Thyroid gland (tissue), 4 donors: ENCODE results near the gene INSIG2. TPM values are rescaled to one million over a fixed set of nuclear protein-coding genes. Genes with fewer than 3 reads are reported as not detected.

Experiments
- DNase-seq, 2 donors: peaks; one replicate each; pipeline ENCODE4 v3.0.0-alpha.2; 2019
- H3K27ac ChIP-seq, 3 donors: fragments of 200-600 bp; sonication (generic); 1 replicate in 2 of 3; 2 replicates in 1 of 3; pipeline ENCODE4 v1.5.1; 2016 to 2019; ENCODE audit warnings: mild to moderate bottlenecking in 1 of 3, moderate library complexity in 1 of 3
- H3K27me3 ChIP-seq: fragments of 200-600 bp; sonication (generic); one replicate; pipeline ENCODE4 v1.5.1; 2019
- H3K36me3 ChIP-seq, 2 donors: fragments of 200-600 bp; sonication (generic); one replicate each; pipeline ENCODE4 v1.5.1; 2016 to 2019
- H3K4me1 ChIP-seq, 2 donors: fragments of 200-600 bp; sonication (generic); one replicate each; pipeline ENCODE4 v1.5.1; 2017 to 2019
- H3K4me3 ChIP-seq, 3 donors: fragments of 200-600 bp; sonication (generic); replicated peaks in 1 of 3; 1 replicate in 2 of 3; 2 replicates in 1 of 3; pipeline ENCODE4 v1.5.1; 2016; ENCODE audit warnings: mild to moderate bottlenecking in 1 of 3
- H3K9me3 ChIP-seq: fragments of 200-600 bp; sonication (generic); one replicate; pipeline ENCODE4 v1.5.1; 2017
- CTCF ChIP-seq, 6 experiments: fragments of 200-600 bp in 3 of 6; fragments of 450-650 bp in 3 of 6; sonication (generic) in 3 of 6; IDR thresholded peaks; one replicate each; pipeline ENCODE4 v1.5.1; 2016 to 2019; ENCODE audit warnings: antibody characterized with exemption in 6 of 6, mild to moderate bottlenecking in 2 of 6, inconsistent platforms in 1 of 6, moderate library complexity in 1 of 6
- POLR2A ChIP-seq, 2 donors: fragments of 450-650 bp; IDR thresholded peaks; one replicate each; pipeline ENCODE4 v1.6.1; 2017; ENCODE audit warnings: antibody characterized with exemption in 2 of 2, mild to moderate bottlenecking in 2 of 2, moderate library complexity in 1 of 2
- WGBS, 2 donors: methylation state at CpG; one replicate each; pipeline ENCODE4 v1.1.5; 2017; 5-methylcytosine and 5-hydroxymethylcytosine counted together
- intact Hi-C: fragments of 100-400 bp; cut with DNase I; formaldehyde crosslinking; loops from one replicate; pipeline ENCODE4 v1.15.1; 2023
- total RNA-seq, 4 donors: library from RNA; depleted of rRNA; stranded (reverse); fragments of >200 nt; gene quantifications; one replicate each; pipeline ENCODE4 v1.2.3, GENCODE V29; 2016

The INSIG2 gene
- total RNA-seq, 4 donors from 2014 or later, result 14.3 to 22.8 (median 17.0) TPM

DNA sequence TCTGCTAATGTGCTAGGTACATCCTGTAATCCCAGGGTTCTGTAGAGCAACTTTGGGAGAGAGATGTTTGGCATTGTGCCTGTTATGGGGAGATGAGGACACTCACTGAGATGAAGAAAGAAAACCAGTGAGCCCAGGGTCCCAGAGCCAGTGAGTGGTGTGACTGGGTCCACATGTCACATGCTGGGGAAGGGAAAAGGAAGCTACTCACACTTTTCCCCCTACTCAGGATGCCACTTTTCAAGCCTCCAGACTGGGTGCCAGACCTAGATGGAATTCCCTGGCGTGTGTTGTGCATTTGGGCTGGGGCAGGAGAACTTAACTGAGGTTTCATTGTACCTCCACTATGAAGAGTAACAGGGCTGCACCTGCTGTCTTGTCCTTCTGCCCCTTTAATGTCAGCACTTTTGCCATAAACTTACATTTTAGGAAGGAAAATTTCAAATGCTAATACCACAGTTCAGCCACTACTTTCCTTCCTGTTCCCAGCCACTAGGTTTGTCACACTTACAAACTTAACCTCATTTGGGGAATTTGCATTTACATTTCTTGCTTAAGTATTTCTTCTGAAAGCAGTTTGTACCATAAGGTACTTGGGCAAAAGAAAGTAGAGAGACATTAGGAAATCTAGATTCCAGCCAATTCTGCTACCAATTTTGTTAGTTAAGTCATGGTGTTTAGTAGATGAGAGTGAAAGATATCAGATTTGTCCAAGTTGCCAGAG, 10.2 kb downstream of the INSIG2 start:
- WGBS, 2 donors, result 83 to 85% methylated on average over 1 of the region's 1 CpG
- H3K27me3 ChIP-seq, result no peaks in the 10 kb centered on the region
- no peak for TF ChIP-seq POLR2A (IDR thresholded peaks at IDR 0.05)
- TF ChIP-seq CTCF (IDR thresholded peaks at IDR 0.05), result no peak
- no peak for DNase-seq
- H3K9me3 ChIP-seq, result no peaks in the 10 kb centered on the region
- intact Hi-C loops, result no loop called here
- H3K27ac ChIP-seq, result no peak overlapping the region
- no peak overlapping the region for H3K4me3 ChIP-seq
- H3K36me3 ChIP-seq, result no peaks in the 10 kb centered on the region
- H3K4me1 ChIP-seq, result no peaks in the 10 kb centered on the region

DNA sequence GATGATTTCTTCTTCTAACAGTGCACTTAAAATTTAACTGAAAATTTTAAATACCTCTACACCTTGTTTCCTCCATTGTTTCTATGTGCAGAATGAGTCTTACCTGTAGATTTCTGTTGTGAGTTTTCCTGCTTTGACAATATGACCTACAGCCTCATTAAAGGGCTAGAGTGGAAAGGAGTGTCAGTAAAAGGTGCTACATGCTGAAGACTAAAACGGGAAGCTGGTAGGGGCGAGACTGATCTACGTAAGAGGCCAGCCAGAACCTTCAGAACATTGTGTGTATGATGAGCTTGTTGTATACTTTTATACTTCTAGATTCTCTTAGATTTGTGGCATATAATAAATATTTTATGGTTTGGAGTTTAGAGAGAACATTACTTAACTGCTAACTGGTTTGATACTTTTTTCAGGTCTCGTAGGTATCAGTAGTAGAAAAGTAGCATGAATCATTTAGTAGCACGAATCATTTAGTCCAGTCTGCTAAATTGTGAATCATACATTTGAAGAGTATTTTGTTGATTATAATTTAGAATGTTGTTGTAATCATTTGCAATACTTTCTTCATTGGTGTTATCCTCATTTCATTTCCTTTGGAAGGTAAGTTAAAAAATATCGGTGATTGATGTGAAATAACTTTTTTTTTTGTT, 14.3 kb downstream of the INSIG2 start:
- Histone ChIP-seq H3K4me1 (no peaks in the 10 kb centered on the region), H3K4me3 (no peak overlapping the region), H3K27ac (no peak overlapping the region), H3K9me3 (no peaks in the 10 kb centered on the region), H3K27me3 (no peaks in the 10 kb centered on the region), H3K36me3 (no peaks in the 10 kb centered on the region)
- intact Hi-C loops, result no loop called here
- no peak for TF ChIP-seq POLR2A (IDR thresholded peaks at IDR 0.05)
- no peak for TF ChIP-seq CTCF (IDR thresholded peaks at IDR 0.05)
- DNase-seq, result no peak
- 77 to 84% methylated on average over 6 of the region's 6 CpGs for WGBS, 2 donors

- Histone ChIP-seq H3K27me3 (no peaks in the 10 kb centered on the region), H3K9me3 (no peaks in the 10 kb centered on the region), H3K4me1 (no peaks in the 10 kb centered on the region), H3K27ac (no peak overlapping the region), H3K36me3 (no peaks in the 10 kb centered on the region), H3K4me3 (no peak overlapping the region)
- no peak for DNase-seq
- TF ChIP-seq CTCF (IDR thresholded peaks at IDR 0.05), result no peak
- TF ChIP-seq POLR2A (IDR thresholded peaks at IDR 0.05), result no peak
- intact Hi-C loops, result no loop called here
- WGBS, 2 donors, result 89 to 92% methylated on average over 2 of the region's 2 CpGs
These were observed 16.0 kb downstream of the INSIG2 start for GRCh38 chr2:118103951-118104940.

DNA sequence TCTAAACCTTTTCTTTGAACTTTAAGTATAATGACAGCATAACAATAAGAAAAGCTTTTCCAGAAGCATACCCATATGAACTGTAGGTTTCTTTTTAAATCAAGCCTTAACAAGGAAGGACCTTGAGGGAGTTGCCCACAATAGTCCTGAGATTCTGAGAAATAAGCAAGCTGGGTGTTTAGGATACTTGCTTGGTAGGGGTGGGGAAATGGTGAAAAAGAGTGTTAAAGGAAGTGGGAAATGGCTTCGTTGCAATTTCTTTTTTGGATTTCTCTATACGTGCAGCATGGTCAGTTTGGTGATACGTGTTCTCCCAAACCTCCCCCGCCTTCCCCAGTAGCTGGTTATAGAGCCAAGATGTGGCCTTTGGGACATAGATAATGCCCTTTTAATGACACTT, 17.2 kb downstream of the INSIG2 start:
- H3K9me3 ChIP-seq, result no peaks in the 10 kb centered on the region

More for the DNA sequence above, 17.2 kb downstream of the INSIG2 start:
- TF ChIP-seq CTCF (IDR thresholded peaks at IDR 0.05) (no peak), POLR2A (IDR thresholded peaks at IDR 0.05) (no peak)
- DNase-seq, result no peak
- Histone ChIP-seq H3K27me3 (no peaks in the 10 kb centered on the region), H3K4me1 (no peaks in the 10 kb centered on the region), H3K27ac (no peak overlapping the region), H3K4me3 (no peak overlapping the region), H3K36me3 (no peaks in the 10 kb centered on the region)
- 82 to 85% methylated on average over 4 of the region's 4 CpGs for WGBS, 2 donors
- intact Hi-C loops, result no loop called here
